Metanephros (tissue), 1 donor: Measurements from ENCODE around the gene FASN. TPM values are rescaled to one million over a fixed set of nuclear protein-coding genes. Genes with fewer than 3 reads are reported as not detected.

ENCODE experiments used
- total RNA-seq: library from RNA; depleted of rRNA; stranded (reverse); fragments of >200 nt; gene quantifications from one replicate; pipeline ENCODE4 v1.2.3, GENCODE V29; 2014

FASN gene
- 50.2 TPM for total RNA-seq

DNA sequence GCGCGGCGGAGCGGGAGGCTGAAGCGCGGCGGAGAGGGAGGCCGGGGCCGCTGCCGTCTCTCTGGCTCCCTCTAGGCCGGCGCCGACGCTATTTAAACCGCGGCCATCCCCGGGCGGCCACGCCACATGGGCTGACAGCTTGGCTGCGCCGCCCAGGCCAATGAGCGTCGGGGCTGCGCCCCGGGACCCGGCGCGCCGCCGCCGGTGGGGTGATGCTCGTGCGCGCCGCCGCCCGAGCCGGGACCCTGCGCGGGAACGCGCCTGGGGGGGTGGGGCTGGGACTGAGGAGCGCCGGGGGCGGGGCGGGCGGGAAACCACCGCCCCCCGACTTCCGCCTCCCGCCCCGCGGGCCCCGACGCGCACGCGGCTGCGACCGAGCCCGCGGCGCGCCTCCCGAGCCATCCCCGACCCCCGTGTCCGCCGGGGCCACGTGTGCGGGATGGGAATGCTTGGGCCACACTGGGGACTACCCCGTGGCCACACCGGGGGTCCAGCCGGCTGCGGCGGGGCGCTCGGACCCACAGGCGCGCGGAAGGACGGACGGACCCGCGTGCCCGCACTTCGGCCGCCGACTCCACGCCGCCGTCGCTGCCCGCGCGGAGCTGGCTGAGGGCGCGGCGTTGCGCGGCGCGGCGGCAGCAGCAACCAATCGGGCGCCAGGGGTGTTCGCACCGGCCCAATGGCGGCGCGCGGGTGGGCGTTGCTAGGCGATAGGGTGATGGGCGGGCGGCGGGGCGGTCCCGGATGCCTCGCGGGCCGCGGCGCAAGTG is at the start of gene FASN:
TSS of gene FASN (minus strand) at position 68 of the 770 bp plus-strand sequence. CDS start 1,791 bp downstream, outside the sequence.

DNA sequence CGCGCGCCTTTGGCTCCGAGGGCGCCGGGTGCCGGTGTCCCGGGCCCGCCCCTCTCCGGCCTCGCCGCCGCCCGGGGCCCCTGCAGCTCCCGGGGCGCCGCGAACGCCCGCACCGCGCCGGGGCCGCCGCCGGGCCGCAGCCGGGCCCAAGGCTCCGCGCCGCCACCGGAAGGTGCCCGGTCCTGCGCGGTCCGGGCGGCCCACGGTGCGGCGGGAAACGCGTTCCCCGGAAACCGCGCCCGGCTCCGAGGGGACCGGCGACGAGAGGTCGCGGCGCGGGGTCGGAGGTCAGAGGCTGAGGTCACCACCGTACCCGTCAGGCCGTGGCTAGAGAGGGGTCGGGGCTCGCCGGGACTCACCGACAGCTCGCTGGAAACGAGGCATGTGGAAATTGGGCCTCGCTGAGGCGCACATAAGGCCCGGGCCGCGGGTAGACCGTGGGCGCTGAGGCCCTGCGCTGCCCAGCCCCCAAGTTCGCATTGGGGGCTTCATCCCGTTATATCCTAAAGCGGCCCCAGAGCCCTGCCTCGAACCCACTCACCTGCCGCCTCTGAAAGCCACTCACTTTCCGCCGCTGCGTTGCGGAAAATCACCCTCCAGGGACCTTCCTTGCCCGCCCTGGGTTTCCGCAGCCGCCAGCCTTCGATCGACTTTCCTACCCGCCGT is 32.3 kb downstream of the FASN start, which contains the start of gene DUS1L:
TSS of gene DUS1L (minus strand) at position 167 of the 666 bp plus-strand sequence. CDS start 745 bp downstream, outside the sequence.

DNA sequence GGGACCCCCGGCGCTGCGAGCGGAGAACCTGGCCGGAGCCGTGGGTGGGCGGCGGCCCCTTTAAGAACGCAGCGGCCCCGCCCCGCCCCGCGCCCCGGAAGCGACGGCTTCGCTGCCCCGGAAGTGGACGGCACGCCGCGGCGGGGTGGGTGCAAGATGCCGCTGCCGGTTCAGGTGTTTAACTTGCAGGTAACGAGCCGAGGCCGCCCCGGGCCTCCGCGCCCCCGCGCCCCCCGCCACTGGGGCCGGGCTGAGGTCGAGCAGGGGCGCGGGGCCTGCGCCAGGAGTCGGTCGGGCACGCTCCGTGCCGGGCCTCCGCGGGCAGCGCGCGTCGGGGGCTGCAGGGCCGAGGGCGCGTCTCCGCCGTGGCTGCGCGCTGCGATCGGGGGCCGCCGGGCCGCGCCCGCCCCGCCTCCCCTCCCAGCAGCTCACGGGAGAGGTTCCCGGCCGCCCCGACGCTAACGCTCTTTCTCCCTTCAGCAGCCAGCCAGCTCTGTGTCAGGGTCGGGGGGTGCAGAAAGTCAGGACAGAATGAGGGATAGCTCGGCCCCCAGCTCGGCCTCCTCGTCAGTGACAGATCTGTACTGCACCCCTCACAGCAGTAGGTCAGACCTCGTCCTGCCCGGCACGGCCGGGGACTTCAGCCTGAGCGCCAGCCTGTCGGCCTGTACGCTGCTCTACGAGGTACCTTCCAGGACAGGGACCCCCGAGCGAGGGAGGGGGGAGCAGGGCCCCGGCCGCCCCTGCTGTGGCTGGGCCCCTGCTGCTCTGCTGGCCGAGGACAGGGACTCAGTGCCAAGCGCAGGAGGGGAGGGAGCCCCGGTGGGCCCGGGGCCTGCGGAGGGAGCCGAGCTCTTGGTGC is 46.0 kb downstream of the FASN start, which contains the start of the genes GPS1 and RFNG:
TSS of gene GPS1 (plus strand) at position 123 of the 862 bp plus-strand sequence. CDS start at position 157, 34 bp downstream.
TSS of gene RFNG (minus strand) at position 36 of the 862 bp plus-strand sequence. CDS start 45 bp downstream, outside the sequence.

DNA sequence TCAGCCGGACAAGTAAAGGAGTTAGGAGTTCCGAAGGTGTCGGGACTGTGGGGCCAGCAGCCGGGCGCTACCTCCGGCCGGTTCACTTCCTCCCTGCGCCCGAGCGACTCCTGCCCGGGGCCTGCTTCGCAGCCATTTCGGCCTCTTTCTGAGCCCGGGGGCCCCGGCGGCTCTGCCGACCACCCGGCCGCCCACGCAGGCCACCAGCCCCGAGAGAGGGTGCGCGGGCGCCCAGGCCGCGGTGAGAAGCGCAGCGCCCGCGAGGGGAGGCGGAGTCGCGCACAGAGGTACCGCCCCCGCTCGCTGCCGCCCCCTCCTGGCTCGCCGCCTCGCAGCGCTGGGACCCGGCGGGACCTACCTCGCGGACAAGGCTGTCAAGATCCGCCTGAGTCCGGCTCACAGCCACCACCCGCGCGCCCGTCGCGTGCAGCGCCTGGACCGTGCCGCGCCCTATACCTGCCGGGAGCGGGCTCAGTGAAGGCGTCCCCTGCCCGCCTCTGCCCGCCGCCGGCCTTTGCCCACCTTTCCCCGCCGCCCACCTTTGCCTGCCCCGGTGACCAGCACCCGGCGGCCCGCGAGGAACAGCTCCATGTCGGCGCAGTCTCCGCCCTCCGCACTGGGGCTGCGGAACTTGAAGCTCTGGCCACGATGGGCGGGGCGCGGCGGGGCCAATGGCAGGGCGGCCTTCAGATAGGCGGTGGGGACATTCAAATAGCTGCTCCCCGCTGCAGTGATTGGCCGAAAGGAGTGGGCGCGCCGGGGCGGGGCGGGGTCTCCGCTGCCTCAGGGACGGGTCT is 60.7 kb downstream of the FASN start, which contains the start of gene DCXR:
TSS of gene DCXR (minus strand) at position 606 of the 797 bp plus-strand sequence. CDS start at position 591, 15 bp downstream.

DNA sequence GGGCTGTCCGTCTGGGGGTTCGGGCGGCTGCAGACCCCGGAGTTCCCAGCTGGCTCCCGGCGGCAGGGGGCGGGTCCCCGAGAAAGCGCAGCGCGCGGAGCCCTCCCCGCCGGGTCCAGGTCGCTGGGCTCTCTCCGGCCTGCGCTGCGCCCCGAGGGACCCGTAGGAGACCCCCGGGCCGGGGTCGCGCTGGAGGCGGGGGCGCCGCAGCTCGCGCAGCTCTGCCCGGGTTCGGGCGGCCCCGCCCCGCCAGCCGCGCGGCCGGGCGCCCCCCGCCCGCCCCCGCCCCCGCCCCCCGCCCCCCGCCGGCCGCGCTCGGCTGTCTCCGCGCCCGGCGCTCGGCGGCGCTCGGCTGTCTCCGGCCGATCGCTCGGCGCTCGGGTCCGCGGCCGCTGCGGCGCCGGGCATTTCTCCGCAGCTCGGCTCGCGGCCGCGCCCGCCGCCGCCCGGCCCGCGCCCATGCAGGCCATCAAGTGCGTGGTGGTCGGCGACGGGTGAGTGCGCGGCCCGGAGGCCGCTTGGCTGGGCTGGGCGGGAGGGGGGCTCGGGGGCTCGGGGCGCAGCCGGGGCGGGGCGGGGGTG is 66.6 kb downstream of the FASN start, which contains the start of gene RAC3:
TSS of gene RAC3 (plus strand) at position 376 of the 582 bp plus-strand sequence. CDS start at position 460, 84 bp downstream.

Other genes starting within 250 kb of the FASN start
- gene P4HB, start 237.7 kb downstream of the FASN start, total RNA-seq, result 276 TPM
- gene ARHGDIA, start 226.9 kb downstream of the FASN start, total RNA-seq, result 113 TPM
- gene ALYREF, start 206.7 kb downstream of the FASN start, total RNA-seq, result 61.4 TPM
- 75.0 TPM for gene ANAPC11, start 206.5 kb downstream of the FASN start, total RNA-seq
- 1.3 TPM for gene NPB, start 196.0 kb downstream of the FASN start, total RNA-seq
- 28.9 TPM for gene PCYT2, start 186.8 kb downstream of the FASN start, total RNA-seq
- gene SIRT7, start 180.1 kb downstream of the FASN start, total RNA-seq, result 10.6 TPM
- gene MAFG, start 170.5 kb downstream of the FASN start, total RNA-seq, result 12.2 TPM
- gene PYCR1, start 160.9 kb downstream of the FASN start, total RNA-seq, result 27.0 TPM
- gene MYADML2, start 151.0 kb downstream of the FASN start, total RNA-seq, result 8.3 TPM
- 2.6 TPM for gene NOTUM, start 137.0 kb downstream of the FASN start, total RNA-seq
- gene ASPSCR1, start 120.6 kb downstream of the FASN start, total RNA-seq, result 43.7 TPM
- 29.4 TPM for gene CENPX, start 75.4 kb downstream of the FASN start, total RNA-seq
- 10.9 TPM for gene LRRC45, start 74.9 kb downstream of the FASN start, total RNA-seq
- 11.0 TPM for gene RAC3, start 66.6 kb downstream of the FASN start, total RNA-seq
- gene DCXR, start 60.5 kb downstream of the FASN start, total RNA-seq, result 51.6 TPM
- 55.4 TPM for gene RFNG, start 46.4 kb downstream of the FASN start, total RNA-seq
- 112 TPM for gene GPS1, start 46.3 kb downstream of the FASN start, total RNA-seq
- 57.0 TPM for gene DUS1L, start 32.4 kb downstream of the FASN start, total RNA-seq
- 39.7 TPM for gene CCDC57, start 114.6 kb upstream of the FASN start, total RNA-seq
- 35.7 TPM for gene SLC16A3, start 130.8 kb upstream of the FASN start, total RNA-seq
- 75.4 TPM for gene CSNK1D, start 175.5 kb upstream of the FASN start, total RNA-seq
- 1.4 TPM for gene CD7, start 219.4 kb upstream of the FASN start, total RNA-seq
- 3.6 TPM for gene SECTM1, start 235.5 kb upstream of the FASN start, total RNA-seq